WTC11 (cell line): ENCODE measurements around the gene MYCBPAP. TPM values are rescaled to one million over a fixed set of nuclear protein-coding genes. Genes with fewer than 3 reads are reported as not detected.

Source experiments
- ATAC-seq: fragments of 200-7000 bp; cut with Tn5 transposase; 2 replicates; pipeline ENCODE4 v1.10.0; 2021; ENCODE audit warnings: mild to moderate bottlenecking, moderate library complexity
- CTCF ChIA-PET: fragments of 300-600 bp; sonication (Branson Sonifier 250); formaldehyde crosslinking; loops from one replicate; lab custom pipeline; 2021; ENCODE audit warnings: antibody characterized with exemption; lab: Charles Lee
- POLR2A ChIA-PET: fragments of 350-600 bp; sonication (Branson Sonifier 250); formaldehyde crosslinking; loops from one replicate; lab custom pipeline; 2021; ENCODE audit warnings: antibody characterized with exemption; lab: Charles Lee
- DNase-seq: peaks from one replicate; pipeline ENCODE4 v3.0.0; 2021; ENCODE audit warnings: low spot score
- H3K27ac Mint-ChIP-seq: 2 replicates; pipeline ENCODE4 v1.8.0; 2021; ENCODE audit warnings: mixed read lengths
- H3K27me3 Mint-ChIP-seq: 2 replicates; pipeline ENCODE4 v1.8.0; 2021; ENCODE audit warnings: low read depth, mild to moderate bottlenecking, moderate library complexity, mixed read lengths
- H3K36me3 Mint-ChIP-seq: 2 replicates; pipeline ENCODE4 v1.8.0; 2021; ENCODE audit warnings: mixed read lengths
- H3K4me1 Mint-ChIP-seq: 2 replicates; pipeline ENCODE4 v1.8.0; 2022; ENCODE audit warnings: mixed read lengths
- H3K4me3 Mint-ChIP-seq: 2 replicates; pipeline ENCODE4 v1.8.0; 2021; ENCODE audit warnings: mild to moderate bottlenecking, moderate library complexity, mixed read lengths
- H3K9me3 Mint-ChIP-seq: 2 replicates; pipeline ENCODE4 v1.8.0; 2021; ENCODE audit warnings: mixed read lengths
- FOXJ3 ChIP-seq: sonication (generic); formaldehyde crosslinking; IDR thresholded peaks from 2 replicates; pipeline ENCODE4 v1.9.0; 2021; ENCODE audit warnings: missing genetic modification reagents, mild to moderate bottlenecking, borderline replicate concordance
- GABPB1 ChIP-seq: sonication (generic); formaldehyde crosslinking; IDR thresholded peaks from 2 replicates; pipeline ENCODE4 v1.8.1; 2023; ENCODE audit warnings: mild to moderate bottlenecking, missing genetic modification reagents
- GTF2I ChIP-seq: fragments of 250-450 bp; sonication (Bioruptor Pico); conservative IDR thresholded peaks from 2 replicates; pipeline ENCODE4 v1.4.0; 2021; ENCODE audit warnings: mild to moderate bottlenecking
- NR1H2 ChIP-seq: sonication (generic); formaldehyde crosslinking; IDR thresholded peaks from 2 replicates; pipeline ENCODE4 v1.9.0; 2021; ENCODE audit warnings: mild to moderate bottlenecking, moderate library complexity, missing genetic modification reagents
- RELA ChIP-seq: sonication (generic); formaldehyde crosslinking; IDR thresholded peaks from 2 replicates; pipeline ENCODE4 v1.8.1; 2022; ENCODE audit warnings: missing genetic modification reagents, mild to moderate bottlenecking, borderline replicate concordance
- SP1 ChIP-seq: sonication (generic); formaldehyde crosslinking; conservative IDR thresholded peaks from 2 replicates; pipeline ENCODE4 v1.8.1; 2022; ENCODE audit warnings: missing genetic modification reagents
- ZNF219 ChIP-seq: sonication (generic); formaldehyde crosslinking; IDR thresholded peaks from 2 replicates; pipeline ENCODE4 v1.8.0; 2023; ENCODE audit warnings: missing genetic modification reagents, mild to moderate bottlenecking, borderline replicate concordance
- ZNF232 ChIP-seq: sonication (generic); formaldehyde crosslinking; IDR thresholded peaks from 2 replicates; pipeline ENCODE4 v1.8.0; 2022; ENCODE audit warnings: mild to moderate bottlenecking, missing genetic modification reagents
- ZNF317 ChIP-seq: sonication (generic); formaldehyde crosslinking; IDR thresholded peaks from 2 replicates; pipeline ENCODE4 v1.8.1; 2023; ENCODE audit warnings: low read depth, mild to moderate bottlenecking, moderate library complexity, missing genetic modification reagents, borderline replicate concordance
- ZNF396 ChIP-seq: fragments of 250-450 bp; sonication (Bioruptor Pico); IDR thresholded peaks from 2 replicates; pipeline ENCODE4 v1.8.0; 2021; ENCODE audit warnings: mild to moderate bottlenecking, moderate library complexity, borderline replicate concordance
- total RNA-seq: library from RNA; stranded (reverse); gene quantifications from 3 replicates; pipeline ENCODE4 v1.2.3, GENCODE V29; 2021
- TF ChIP-seq, protein P1 (sequence below): fragments of 250-450 bp; sonication (Bioruptor Pico); IDR thresholded peaks from 2 replicates; pipeline ENCODE4 v1.9.0; 2021; ENCODE audit warnings: moderate library complexity, mild to moderate bottlenecking, inconsistent platforms, borderline replicate concordance
- TF ChIP-seq, protein P2 (sequence below): sonication (generic); formaldehyde crosslinking; IDR thresholded peaks from 2 replicates; pipeline ENCODE4 v1.8.0; 2023; ENCODE audit warnings: missing genetic modification reagents
- TF ChIP-seq, protein P3 (sequence below): fragments of 250-450 bp; sonication (Bioruptor Pico); IDR thresholded peaks from 2 replicates; pipeline ENCODE4 v1.9.0; 2021; ENCODE audit warnings: mild to moderate bottlenecking
- TF ChIP-seq, protein P4 (sequence below): sonication (generic); formaldehyde crosslinking; conservative IDR thresholded peaks from 2 replicates; pipeline ENCODE4 v1.8.1; 2022; ENCODE audit warnings: mild to moderate bottlenecking, missing genetic modification reagents
- TF ChIP-seq, protein P5 (sequence below): sonication (generic); formaldehyde crosslinking; IDR thresholded peaks from 2 replicates; pipeline ENCODE4 v1.8.0; 2022; ENCODE audit warnings: mild to moderate bottlenecking, missing genetic modification reagents
- TF ChIP-seq, protein P6 (sequence below): sonication (generic); formaldehyde crosslinking; IDR thresholded peaks from 2 replicates; pipeline ENCODE4 v1.8.0; 2022; ENCODE audit warnings: missing genetic modification reagents
- TF ChIP-seq, protein P7 (sequence below): sonication (generic); formaldehyde crosslinking; IDR thresholded peaks from 2 replicates; pipeline ENCODE4 v1.8.0; 2023; ENCODE audit warnings: missing genetic modification reagents, mild to moderate bottlenecking, borderline replicate concordance

The MYCBPAP gene
- total RNA-seq, 1 experiment from 2014 or later = 5.7 TPM

DNA sequence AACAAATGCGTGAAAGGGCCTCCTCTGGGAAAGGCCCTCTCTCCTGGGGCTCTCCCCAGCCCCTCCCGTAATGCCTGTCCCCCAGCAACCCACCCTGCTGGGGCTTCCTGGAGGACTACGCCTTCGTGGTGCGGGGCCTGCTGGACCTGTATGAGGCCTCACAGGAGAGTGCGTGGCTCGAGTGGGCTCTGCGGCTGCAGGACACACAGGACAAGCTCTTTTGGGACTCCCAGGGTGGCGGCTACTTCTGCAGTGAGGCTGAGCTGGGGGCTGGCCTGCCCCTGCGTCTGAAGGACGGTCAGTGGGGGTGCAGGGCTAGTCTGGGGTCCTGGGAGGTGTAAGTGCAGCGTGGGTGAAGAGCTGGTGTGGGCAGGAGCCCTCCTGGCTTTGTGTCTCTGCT is 43.6 kb downstream of the MYCBPAP start (continued):
- no peak for TF ChIP-seq ZNF232 (CRISPR knock-in tag)
- TF ChIP-seq NR1H2 = no peak
- TF ChIP-seq, all 79 proteins: peak for 0

DNA sequence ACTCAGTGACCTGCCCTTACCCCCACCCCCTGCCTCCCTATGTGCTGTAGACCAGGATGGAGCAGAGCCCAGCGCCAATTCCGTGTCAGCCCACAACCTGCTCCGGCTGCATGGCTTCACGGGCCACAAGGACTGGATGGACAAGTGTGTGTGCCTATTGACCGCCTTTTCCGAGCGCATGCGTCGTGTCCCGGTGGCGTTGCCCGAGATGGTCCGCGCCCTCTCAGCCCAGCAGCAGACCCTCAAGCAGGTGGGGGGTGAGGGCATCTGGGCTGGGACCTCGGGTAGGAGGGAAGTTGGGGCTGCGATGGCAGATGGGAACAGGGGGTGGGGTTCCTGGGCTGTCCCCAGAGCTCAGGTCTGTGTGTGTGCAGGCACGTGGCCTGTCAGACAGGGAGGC is 46.0 kb downstream of the MYCBPAP start:
- POLR2A ChIA-PET = no interaction called here
- Mint-ChIP-seq H3K27me3 (peaks cover 30% of the 10 kb centered on the region), H3K36me3 (no peaks in the 10 kb centered on the region), H3K27ac (no peak overlapping the region), H3K4me3 (no peak overlapping the region), H3K4me1 (peaks cover 15% of the 10 kb centered on the region), H3K9me3 (no peaks in the 10 kb centered on the region)
- DNase-seq (no peak), ATAC-seq (no peak)
- CTCF ChIA-PET = interaction anchor here (5.6 kb wide), 1 partner anchor 72 kb away, joined by 313 read pairs; no protein-coding TSS in a partner anchor
- TF ChIP-seq, protein P1, sequence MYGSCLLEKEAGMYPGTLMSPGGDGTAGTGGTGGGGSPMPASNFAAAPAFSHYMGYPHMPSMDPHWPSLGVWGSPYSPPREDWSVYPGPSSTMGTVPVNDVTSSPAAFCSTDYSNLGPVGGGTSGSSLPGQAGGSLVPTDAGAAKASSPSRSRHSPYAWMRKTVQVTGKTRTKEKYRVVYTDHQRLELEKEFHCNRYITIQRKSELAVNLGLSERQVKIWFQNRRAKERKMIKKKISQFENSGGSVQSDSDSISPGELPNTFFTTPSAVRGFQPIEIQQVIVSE (CRISPR knock-in tag) = no peak
- no peak for TF ChIP-seq ZNF317 (CRISPR knock-in tag)
- no peak for TF ChIP-seq RELA (CRISPR knock-in tag)
- TF ChIP-seq, protein P2, sequence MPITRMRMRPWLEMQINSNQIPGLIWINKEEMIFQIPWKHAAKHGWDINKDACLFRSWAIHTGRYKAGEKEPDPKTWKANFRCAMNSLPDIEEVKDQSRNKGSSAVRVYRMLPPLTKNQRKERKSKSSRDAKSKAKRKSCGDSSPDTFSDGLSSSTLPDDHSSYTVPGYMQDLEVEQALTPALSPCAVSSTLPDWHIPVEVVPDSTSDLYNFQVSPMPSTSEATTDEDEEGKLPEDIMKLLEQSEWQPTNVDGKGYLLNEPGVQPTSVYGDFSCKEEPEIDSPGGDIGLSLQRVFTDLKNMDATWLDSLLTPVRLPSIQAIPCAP (CRISPR knock-in tag) = no peak
- TF ChIP-seq, protein P3, sequence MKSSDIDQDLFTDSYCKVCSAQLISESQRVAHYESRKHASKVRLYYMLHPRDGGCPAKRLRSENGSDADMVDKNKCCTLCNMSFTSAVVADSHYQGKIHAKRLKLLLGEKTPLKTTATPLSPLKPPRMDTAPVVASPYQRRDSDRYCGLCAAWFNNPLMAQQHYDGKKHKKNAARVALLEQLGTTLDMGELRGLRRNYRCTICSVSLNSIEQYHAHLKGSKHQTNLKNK (CRISPR knock-in tag) = no peak
- TF ChIP-seq GABPB1 (CRISPR knock-in tag) = no peak
- no peak for TF ChIP-seq ZNF396 (CRISPR knock-in tag)
- TF ChIP-seq, protein P4, sequence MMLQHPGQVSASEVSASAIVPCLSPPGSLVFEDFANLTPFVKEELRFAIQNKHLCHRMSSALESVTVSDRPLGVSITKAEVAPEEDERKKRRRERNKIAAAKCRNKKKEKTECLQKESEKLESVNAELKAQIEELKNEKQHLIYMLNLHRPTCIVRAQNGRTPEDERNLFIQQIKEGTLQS (CRISPR knock-in tag) = no peak
- TF ChIP-seq, protein P5, sequence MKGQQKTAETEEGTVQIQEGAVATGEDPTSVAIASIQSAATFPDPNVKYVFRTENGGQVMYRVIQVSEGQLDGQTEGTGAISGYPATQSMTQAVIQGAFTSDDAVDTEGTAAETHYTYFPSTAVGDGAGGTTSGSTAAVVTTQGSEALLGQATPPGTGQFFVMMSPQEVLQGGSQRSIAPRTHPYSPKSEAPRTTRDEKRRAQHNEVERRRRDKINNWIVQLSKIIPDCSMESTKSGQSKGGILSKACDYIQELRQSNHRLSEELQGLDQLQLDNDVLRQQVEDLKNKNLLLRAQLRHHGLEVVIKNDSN (CRISPR knock-in tag) = no peak
- TF ChIP-seq, protein P6, sequence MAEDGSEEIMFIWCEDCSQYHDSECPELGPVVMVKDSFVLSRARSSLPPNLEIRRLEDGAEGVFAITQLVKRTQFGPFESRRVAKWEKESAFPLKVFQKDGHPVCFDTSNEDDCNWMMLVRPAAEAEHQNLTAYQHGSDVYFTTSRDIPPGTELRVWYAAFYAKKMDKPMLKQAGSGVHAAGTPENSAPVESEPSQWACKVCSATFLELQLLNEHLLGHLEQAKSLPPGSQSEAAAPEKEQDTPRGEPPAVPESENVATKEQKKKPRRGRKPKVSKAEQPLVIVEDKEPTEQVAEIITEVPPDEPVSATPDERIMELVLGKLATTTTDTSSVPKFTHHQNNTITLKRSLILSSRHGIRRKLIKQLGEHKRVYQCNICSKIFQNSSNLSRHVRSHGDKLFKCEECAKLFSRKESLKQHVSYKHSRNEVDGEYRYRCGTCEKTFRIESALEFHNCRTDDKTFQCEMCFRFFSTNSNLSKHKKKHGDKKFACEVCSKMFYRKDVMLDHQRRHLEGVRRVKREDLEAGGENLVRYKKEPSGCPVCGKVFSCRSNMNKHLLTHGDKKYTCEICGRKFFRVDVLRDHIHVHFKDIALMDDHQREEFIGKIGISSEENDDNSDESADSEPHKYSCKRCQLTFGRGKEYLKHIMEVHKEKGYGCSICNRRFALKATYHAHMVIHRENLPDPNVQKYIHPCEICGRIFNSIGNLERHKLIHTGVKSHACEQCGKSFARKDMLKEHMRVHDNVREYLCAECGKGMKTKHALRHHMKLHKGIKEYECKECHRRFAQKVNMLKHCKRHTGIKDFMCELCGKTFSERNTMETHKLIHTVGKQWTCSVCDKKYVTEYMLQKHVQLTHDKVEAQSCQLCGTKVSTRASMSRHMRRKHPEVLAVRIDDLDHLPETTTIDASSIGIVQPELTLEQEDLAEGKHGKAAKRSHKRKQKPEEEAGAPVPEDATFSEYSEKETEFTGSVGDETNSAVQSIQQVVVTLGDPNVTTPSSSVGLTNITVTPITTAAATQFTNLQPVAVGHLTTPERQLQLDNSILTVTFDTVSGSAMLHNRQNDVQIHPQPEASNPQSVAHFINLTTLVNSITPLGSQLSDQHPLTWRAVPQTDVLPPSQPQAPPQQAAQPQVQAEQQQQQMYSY (CRISPR knock-in tag) = no peak
- TF ChIP-seq, protein P7, sequence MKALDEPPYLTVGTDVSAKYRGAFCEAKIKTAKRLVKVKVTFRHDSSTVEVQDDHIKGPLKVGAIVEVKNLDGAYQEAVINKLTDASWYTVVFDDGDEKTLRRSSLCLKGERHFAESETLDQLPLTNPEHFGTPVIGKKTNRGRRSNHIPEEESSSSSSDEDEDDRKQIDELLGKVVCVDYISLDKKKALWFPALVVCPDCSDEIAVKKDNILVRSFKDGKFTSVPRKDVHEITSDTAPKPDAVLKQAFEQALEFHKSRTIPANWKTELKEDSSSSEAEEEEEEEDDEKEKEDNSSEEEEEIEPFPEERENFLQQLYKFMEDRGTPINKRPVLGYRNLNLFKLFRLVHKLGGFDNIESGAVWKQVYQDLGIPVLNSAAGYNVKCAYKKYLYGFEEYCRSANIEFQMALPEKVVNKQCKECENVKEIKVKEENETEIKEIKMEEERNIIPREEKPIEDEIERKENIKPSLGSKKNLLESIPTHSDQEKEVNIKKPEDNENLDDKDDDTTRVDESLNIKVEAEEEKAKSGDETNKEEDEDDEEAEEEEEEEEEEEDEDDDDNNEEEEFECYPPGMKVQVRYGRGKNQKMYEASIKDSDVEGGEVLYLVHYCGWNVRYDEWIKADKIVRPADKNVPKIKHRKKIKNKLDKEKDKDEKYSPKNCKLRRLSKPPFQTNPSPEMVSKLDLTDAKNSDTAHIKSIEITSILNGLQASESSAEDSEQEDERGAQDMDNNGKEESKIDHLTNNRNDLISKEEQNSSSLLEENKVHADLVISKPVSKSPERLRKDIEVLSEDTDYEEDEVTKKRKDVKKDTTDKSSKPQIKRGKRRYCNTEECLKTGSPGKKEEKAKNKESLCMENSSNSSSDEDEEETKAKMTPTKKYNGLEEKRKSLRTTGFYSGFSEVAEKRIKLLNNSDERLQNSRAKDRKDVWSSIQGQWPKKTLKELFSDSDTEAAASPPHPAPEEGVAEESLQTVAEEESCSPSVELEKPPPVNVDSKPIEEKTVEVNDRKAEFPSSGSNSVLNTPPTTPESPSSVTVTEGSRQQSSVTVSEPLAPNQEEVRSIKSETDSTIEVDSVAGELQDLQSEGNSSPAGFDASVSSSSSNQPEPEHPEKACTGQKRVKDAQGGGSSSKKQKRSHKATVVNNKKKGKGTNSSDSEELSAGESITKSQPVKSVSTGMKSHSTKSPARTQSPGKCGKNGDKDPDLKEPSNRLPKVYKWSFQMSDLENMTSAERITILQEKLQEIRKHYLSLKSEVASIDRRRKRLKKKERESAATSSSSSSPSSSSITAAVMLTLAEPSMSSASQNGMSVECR (CRISPR knock-in tag) = no peak
- TF ChIP-seq NR1H2 = no peak
- no peak for TF ChIP-seq GTF2I (CRISPR knock-in tag)
- TF ChIP-seq ZNF219 (CRISPR knock-in tag) = no peak
- TF ChIP-seq FOXJ3 = no peak
- TF ChIP-seq SP1 = no peak
